GM23338 (cell line): Measurements from ENCODE around the gene CD40. TPM values are rescaled to one million over a fixed set of nuclear protein-coding genes. Genes with fewer than 3 reads are reported as not detected.

Source experiments
- ATAC-seq: fragments of 200-7000 bp; cut with Tn5 transposase; 3 replicates; pipeline ENCODE4 v1.9.1; 2020
- DNase-seq: peaks from one replicate; pipeline ENCODE4 v3.0.0-alpha.2; 2015; ENCODE audit warnings: low spot score
- H2AFZ ChIP-seq: fragments of 200-600 bp; sonication (generic); 2 replicates; pipeline ENCODE4 v1.8.0; 2016; ENCODE audit warnings: antibody characterized with exemption, mild to moderate bottlenecking, moderate library complexity
- H3F3A ChIP-seq: fragments of 200-600 bp; sonication (generic); replicated peaks from 2 replicates; pipeline ENCODE4 v1.8.0; 2017; ENCODE audit warnings: antibody characterized with exemption, mixed run types, low read depth
- H3K27ac ChIP-seq: fragments of 200-600 bp; sonication (generic); 2 replicates; pipeline ENCODE4 v1.6.1; 2016; ENCODE audit warnings: low read depth
- H3K27me3 ChIP-seq: fragments of 200-600 bp; sonication (generic); 2 replicates; pipeline ENCODE4 v1.8.0; 2016; ENCODE audit warnings: mild to moderate bottlenecking, mixed run types, moderate library complexity; ENCODE audit not compliant: insufficient read depth
- H3K36me3 ChIP-seq: fragments of 200-600 bp; sonication (generic); 2 replicates; pipeline ENCODE4 v1.8.0; 2016; ENCODE audit warnings: mild to moderate bottlenecking; ENCODE audit not compliant: insufficient read depth
- H3K4me1 ChIP-seq: fragments of 200-600 bp; sonication (generic); 2 replicates; pipeline ENCODE4 v1.8.0; 2016; ENCODE audit warnings: mild to moderate bottlenecking, moderate library complexity; ENCODE audit not compliant: insufficient read depth
- H3K4me2 ChIP-seq: fragments of 200-600 bp; sonication (generic); 2 replicates; pipeline ENCODE4 v1.7.1; 2017; ENCODE audit warnings: mixed run types
- H3K4me3 ChIP-seq: fragments of 200-600 bp; sonication (generic); 2 replicates; pipeline ENCODE4 v1.6.1; 2016; ENCODE audit warnings: mixed run types
- H3K79me2 ChIP-seq: fragments of 200-600 bp; sonication (generic); replicated peaks from 2 replicates; pipeline ENCODE4 v1.8.0; 2017; ENCODE audit warnings: mild to moderate bottlenecking; ENCODE audit not compliant: insufficient read depth
- H3K9me2 ChIP-seq: fragments of 200-600 bp; sonication (generic); 2 replicates; pipeline ENCODE4 v1.8.0; 2017; ENCODE audit not compliant: insufficient read depth
- H4K20me1 ChIP-seq: fragments of 200-600 bp; sonication (generic); replicated peaks from 2 replicates; pipeline ENCODE4 v1.8.0; 2017; ENCODE audit warnings: mild to moderate bottlenecking; ENCODE audit not compliant: insufficient read depth
- H3K27ac Mint-ChIP-seq: 2 replicates; pipeline ENCODE4 v1.8.0; 2020; ENCODE audit warnings: inconsistent platforms, mild to moderate bottlenecking, moderate library complexity, mixed read lengths
- H3K27me3 Mint-ChIP-seq: 3 replicates; pipeline ENCODE4 v1.8.0; 2022; ENCODE audit warnings: low read depth, mild to moderate bottlenecking, moderate library complexity, mixed read lengths, inconsistent platforms; ENCODE audit not compliant: insufficient read depth, poor library complexity
- H3K36me3 Mint-ChIP-seq: 3 replicates; pipeline ENCODE4 v1.8.0; 2021; ENCODE audit warnings: low read depth, mild to moderate bottlenecking, inconsistent platforms, moderate library complexity, mixed read lengths
- H3K4me1 Mint-ChIP-seq: 3 replicates; pipeline ENCODE4 v1.8.0; 2020; ENCODE audit warnings: mild to moderate bottlenecking, inconsistent platforms, mixed read lengths
- H3K4me3 Mint-ChIP-seq: 3 replicates; pipeline ENCODE4 v1.8.0; 2021; ENCODE audit warnings: moderate library complexity, mild to moderate bottlenecking, inconsistent platforms, mixed read lengths
- H3K9me3 Mint-ChIP-seq: 3 replicates; pipeline ENCODE4 v1.8.0; 2020; ENCODE audit warnings: moderate library complexity, mild to moderate bottlenecking, inconsistent platforms, mixed read lengths
- CREB1 ChIP-seq: fragments of 250-450 bp; sonication (Bioruptor Pico); IDR thresholded peaks from 2 replicates; pipeline ENCODE4 v1.5.0; 2020; ENCODE audit warnings: low read depth, mild to moderate bottlenecking, moderate library complexity
- EZH2 ChIP-seq: fragments of 200-600 bp; sonication (generic); IDR thresholded peaks from one replicate; pipeline ENCODE4 v1.8.0; 2017; ENCODE audit warnings: antibody characterized with exemption, mild to moderate bottlenecking, low read depth; ENCODE audit not compliant: unreplicated experiment
- EZH2phosphoT487 ChIP-seq: fragments of 200-600 bp; sonication (generic); IDR thresholded peaks from one replicate; pipeline ENCODE4 v1.8.1; 2018; ENCODE audit warnings: antibody characterized with exemption; ENCODE audit not compliant: unreplicated experiment
- JUNB ChIP-seq: IDR thresholded peaks from one replicate; pipeline ENCODE4 v1.6.1; 2016; ENCODE audit warnings: antibody characterized with exemption; ENCODE audit not compliant: unreplicated experiment
- NANOG ChIP-seq: IDR thresholded peaks from 2 replicates; pipeline ENCODE4 v1.6.1; 2016; ENCODE audit warnings: antibody characterized with exemption, borderline replicate concordance
- POLR2AphosphoS5 ChIP-seq: IDR thresholded peaks from 2 replicates; pipeline ENCODE4 v1.6.1; 2016; ENCODE audit warnings: antibody characterized with exemption, low read depth
- STAT1 ChIP-seq: IDR thresholded peaks from one replicate; pipeline ENCODE4 v1.6.1; 2016; ENCODE audit warnings: antibody characterized with exemption; ENCODE audit not compliant: unreplicated experiment
- ZNF114 ChIP-seq: fragments of 250-450 bp; sonication (Bioruptor Pico); IDR thresholded peaks from 2 replicates; pipeline ENCODE4 v1.5.0; 2020; ENCODE audit warnings: mild to moderate bottlenecking, moderate library complexity
- ZNF331 ChIP-seq: fragments of 250-450 bp; sonication (Bioruptor Pico); IDR thresholded peaks from 2 replicates; pipeline ENCODE4 v1.5.0; 2020; ENCODE audit warnings: low read depth, mild to moderate bottlenecking, moderate library complexity
- polyA plus RNA-seq: library from polyadenylated mRNA; unstranded; fragments of >200 nt; fragmentation: Nextera tagmentation; extraction: Ambion mirVana; gene quantifications from 2 replicates; pipeline ENCODE4 v1.2.1, GENCODE V29; 2016
- total RNA-seq: library from RNA; depleted of rRNA; stranded (reverse); fragments of >200 nt; shearing (Covaris generic); gene quantifications from 2 replicates; pipeline ENCODE4 v1.2.3, GENCODE V29; 2014
- TF ChIP-seq, protein P1 (sequence below): IDR thresholded peaks from 2 replicates; pipeline ENCODE4 v1.6.1; 2016; ENCODE audit warnings: antibody characterized with exemption
- TF ChIP-seq, protein P2 (sequence below), 2 experiments: fragments of 200-600 bp in 1 of 2; sonication (generic) in 1 of 2; conservative IDR thresholded peaks; 2 replicates each; pipeline versions ENCODE4 v1.5.1 to v1.6.1; 2016 to 2017; ENCODE audit warnings: antibody characterized with exemption in 2 of 2, low read depth in 2 of 2, mild to moderate bottlenecking in 2 of 2, moderate library complexity in 1 of 2
- TF ChIP-seq, protein P3 (sequence below): IDR thresholded peaks from one replicate; pipeline ENCODE4 v1.6.1; 2018; ENCODE audit warnings: antibody characterized with exemption; ENCODE audit not compliant: unreplicated experiment

Gene CD40
- total and polyA plus RNA-seq, 2 experiments from 2014 or later, result 15.4 to 18.9 TPM

DNA sequence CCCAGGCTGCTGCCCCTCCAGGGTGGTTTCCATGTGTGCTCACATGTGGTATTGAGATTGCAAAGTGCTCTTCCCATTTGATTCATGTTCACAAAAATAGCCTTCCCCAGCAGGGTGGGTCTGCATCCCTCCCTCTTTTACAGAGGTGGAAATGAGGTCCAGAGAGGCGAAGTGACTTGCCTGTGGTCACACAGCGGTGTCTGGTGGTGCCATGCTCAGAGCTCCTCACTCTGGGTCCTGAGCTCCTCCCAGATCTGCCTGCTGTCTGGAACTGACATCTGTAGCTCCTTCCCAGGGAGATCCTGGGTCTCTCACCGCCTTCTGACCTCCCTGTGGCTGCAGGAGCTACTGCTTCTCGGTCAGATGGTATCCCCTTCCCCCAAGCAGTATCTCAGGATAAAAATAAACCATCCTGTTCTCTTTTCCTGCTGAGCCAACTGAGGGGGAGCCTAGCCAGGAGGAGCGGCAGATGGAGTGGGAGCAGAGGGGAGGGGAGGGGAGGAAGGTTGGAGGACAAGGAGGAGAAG is 11.9 kb downstream of the CD40 start (continued):
- TF ChIP-seq, protein P1, sequence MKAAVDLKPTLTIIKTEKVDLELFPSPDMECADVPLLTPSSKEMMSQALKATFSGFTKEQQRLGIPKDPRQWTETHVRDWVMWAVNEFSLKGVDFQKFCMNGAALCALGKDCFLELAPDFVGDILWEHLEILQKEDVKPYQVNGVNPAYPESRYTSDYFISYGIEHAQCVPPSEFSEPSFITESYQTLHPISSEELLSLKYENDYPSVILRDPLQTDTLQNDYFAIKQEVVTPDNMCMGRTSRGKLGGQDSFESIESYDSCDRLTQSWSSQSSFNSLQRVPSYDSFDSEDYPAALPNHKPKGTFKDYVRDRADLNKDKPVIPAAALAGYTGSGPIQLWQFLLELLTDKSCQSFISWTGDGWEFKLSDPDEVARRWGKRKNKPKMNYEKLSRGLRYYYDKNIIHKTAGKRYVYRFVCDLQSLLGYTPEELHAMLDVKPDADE, result no peak
- TF ChIP-seq JUNB, result no peak
- TF ChIP-seq, protein P2, sequence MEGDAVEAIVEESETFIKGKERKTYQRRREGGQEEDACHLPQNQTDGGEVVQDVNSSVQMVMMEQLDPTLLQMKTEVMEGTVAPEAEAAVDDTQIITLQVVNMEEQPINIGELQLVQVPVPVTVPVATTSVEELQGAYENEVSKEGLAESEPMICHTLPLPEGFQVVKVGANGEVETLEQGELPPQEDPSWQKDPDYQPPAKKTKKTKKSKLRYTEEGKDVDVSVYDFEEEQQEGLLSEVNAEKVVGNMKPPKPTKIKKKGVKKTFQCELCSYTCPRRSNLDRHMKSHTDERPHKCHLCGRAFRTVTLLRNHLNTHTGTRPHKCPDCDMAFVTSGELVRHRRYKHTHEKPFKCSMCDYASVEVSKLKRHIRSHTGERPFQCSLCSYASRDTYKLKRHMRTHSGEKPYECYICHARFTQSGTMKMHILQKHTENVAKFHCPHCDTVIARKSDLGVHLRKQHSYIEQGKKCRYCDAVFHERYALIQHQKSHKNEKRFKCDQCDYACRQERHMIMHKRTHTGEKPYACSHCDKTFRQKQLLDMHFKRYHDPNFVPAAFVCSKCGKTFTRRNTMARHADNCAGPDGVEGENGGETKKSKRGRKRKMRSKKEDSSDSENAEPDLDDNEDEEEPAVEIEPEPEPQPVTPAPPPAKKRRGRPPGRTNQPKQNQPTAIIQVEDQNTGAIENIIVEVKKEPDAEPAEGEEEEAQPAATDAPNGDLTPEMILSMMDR (conservative IDR thresholded peaks at IDR 0.05; ENCODE audit: low read depth in 2 of 2), result no peak
- no peak for TF ChIP-seq NANOG
- TF ChIP-seq, protein P3, sequence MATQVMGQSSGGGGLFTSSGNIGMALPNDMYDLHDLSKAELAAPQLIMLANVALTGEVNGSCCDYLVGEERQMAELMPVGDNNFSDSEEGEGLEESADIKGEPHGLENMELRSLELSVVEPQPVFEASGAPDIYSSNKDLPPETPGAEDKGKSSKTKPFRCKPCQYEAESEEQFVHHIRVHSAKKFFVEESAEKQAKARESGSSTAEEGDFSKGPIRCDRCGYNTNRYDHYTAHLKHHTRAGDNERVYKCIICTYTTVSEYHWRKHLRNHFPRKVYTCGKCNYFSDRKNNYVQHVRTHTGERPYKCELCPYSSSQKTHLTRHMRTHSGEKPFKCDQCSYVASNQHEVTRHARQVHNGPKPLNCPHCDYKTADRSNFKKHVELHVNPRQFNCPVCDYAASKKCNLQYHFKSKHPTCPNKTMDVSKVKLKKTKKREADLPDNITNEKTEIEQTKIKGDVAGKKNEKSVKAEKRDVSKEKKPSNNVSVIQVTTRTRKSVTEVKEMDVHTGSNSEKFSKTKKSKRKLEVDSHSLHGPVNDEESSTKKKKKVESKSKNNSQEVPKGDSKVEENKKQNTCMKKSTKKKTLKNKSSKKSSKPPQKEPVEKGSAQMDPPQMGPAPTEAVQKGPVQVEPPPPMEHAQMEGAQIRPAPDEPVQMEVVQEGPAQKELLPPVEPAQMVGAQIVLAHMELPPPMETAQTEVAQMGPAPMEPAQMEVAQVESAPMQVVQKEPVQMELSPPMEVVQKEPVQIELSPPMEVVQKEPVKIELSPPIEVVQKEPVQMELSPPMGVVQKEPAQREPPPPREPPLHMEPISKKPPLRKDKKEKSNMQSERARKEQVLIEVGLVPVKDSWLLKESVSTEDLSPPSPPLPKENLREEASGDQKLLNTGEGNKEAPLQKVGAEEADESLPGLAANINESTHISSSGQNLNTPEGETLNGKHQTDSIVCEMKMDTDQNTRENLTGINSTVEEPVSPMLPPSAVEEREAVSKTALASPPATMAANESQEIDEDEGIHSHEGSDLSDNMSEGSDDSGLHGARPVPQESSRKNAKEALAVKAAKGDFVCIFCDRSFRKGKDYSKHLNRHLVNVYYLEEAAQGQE, result no peak
- TF ChIP-seq EZH2, result no peak
- no peak for TF ChIP-seq ZNF331 (CRISPR knock-in tag)

DNA sequence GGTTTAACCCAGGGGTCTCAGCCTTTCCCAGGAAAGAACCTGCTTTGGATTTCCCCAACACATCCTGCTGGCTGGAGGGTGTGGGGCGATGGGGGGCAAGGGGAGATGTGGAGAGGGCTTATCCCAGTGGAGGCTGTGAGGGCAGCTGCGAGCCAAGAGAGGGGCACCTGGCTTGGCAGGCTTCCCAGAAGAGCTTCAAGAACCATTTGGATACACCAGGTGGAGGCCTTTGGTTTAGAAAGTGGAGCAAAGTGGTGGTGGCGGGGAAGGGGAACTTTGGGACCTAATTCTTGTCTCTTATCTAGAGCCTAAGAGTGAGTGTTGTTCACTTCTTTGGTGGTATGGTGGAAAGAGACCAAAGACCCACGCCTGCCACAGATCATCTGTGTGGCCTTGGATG is 12.4 kb downstream of the CD40 start:
- H3K9me2 ChIP-seq, result no peaks in the 10 kb centered on the region
- Mint-ChIP-seq H3K36me3 (peaks cover 8% of the 10 kb centered on the region), H3K9me3 (no peaks in the 10 kb centered on the region; the same call in 2 of the 3 replicates), H3K4me3 (no peak overlapping the region), H3K27ac (no peak overlapping the region), H3K4me1 (peaks cover 4% of the 10 kb centered on the region; the same call in 2 of the 3 replicates), H3K27me3 (peaks cover 15% of the 10 kb centered on the region)
- H3K36me3 ChIP-seq, result no peaks in the 10 kb centered on the region
- H4K20me1 ChIP-seq, result no peaks in the 10 kb centered on the region; the same call in 1 of the 2 replicates
- H3K27me3 ChIP-seq, result peaks cover 11% of the 10 kb centered on the region; the same call in 1 of the 2 replicates
- ATAC-seq, result no peak
- H3K27ac ChIP-seq, result no peak overlapping the region
- no peak overlapping the region for H3K4me3 ChIP-seq
- H3K79me2 ChIP-seq, result no peaks in the 10 kb centered on the region
- peaks cover 4% of the 10 kb centered on the region; the same call in 1 of the 2 replicates for H3K4me1 ChIP-seq
- DNase-seq, result no peak
- H3K4me2 ChIP-seq, result no peak overlapping the region
- no peak overlapping the region for H2AFZ ChIP-seq
- H3F3A ChIP-seq, result no peaks in the 10 kb centered on the region
- TF ChIP-seq, protein P2 (conservative IDR thresholded peaks at IDR 0.05; ENCODE audit: low read depth in 2 of 2), result no peak
- TF ChIP-seq STAT1, result no peak
- no peak for TF ChIP-seq POLR2AphosphoS5
- no peak for TF ChIP-seq CREB1 (CRISPR knock-in tag)
- TF ChIP-seq, protein P1, result no peak
- no peak for TF ChIP-seq JUNB
- TF ChIP-seq EZH2phosphoT487, result no peak
- TF ChIP-seq, protein P3, result no peak
- no peak for TF ChIP-seq ZNF114 (CRISPR knock-in tag)
- TF ChIP-seq ZNF331 (CRISPR knock-in tag), result no peak
- TF ChIP-seq NANOG, result no peak
- TF ChIP-seq EZH2, result no peak
